Measurements from ENCODE around the gene SEC31A.

GRCh38 chr4:82797405-82798111 is 93.4 kb downstream of the SEC31A start:
- TF ChIP-seq ZNF501 (tag by site-specific recombination; IDR thresholded peaks at IDR 0.05): no peak; the same call in 1 of the 2 replicates
- no peak; the same call in 1 of the 2 replicates for TF ChIP-seq CTCF (tag by site-specific recombination; IDR thresholded peaks at IDR 0.05)
- TF ChIP-seq GLIS1 (tag by site-specific recombination; IDR thresholded peaks at IDR 0.05): peak; percentile 36
- TF ChIP-seq MZF1 (tag by site-specific recombination; IDR thresholded peaks at IDR 0.05; ENCODE audit: borderline replicate concordance): no peak
- no peak for TF ChIP-seq ZFP3 (tag by site-specific recombination; IDR thresholded peaks at IDR 0.05; ENCODE audit: low read depth)
- TF ChIP-seq ZNF488 (tag by site-specific recombination; IDR thresholded peaks at IDR 0.05): no peak
- TF ChIP-seq ZNF529 (tag by site-specific recombination; IDR thresholded peaks at IDR 0.05; ENCODE audit: insufficient replicate concordance): no peak
